OCI-LY1 (cell line): ENCODE data around the gene ADAMTSL1.

Experiments
- CTCF ChIP-seq: fragments of 200-600 bp; sonication (generic), shearing (Covaris generic); IDR thresholded peaks from 2 replicates; pipeline ENCODE4 v1.5.1; 2017; ENCODE audit warnings: mild to moderate bottlenecking, antibody characterized with exemption, low read length, moderate library complexity, mixed read lengths
- EZH2 ChIP-seq: fragments of 200-600 bp; sonication (generic), shearing (Covaris generic); IDR thresholded peaks from 2 replicates; pipeline ENCODE4 v1.8.0; 2017; ENCODE audit warnings: borderline replicate concordance, mixed run types, mild to moderate bottlenecking, antibody characterized with exemption, low read length, moderate library complexity, mixed read lengths

GRCh38 chr9:18451406-18451805 is 22.5 kb upstream of the ADAMTSL1 start:
- TF ChIP-seq CTCF (no peak), EZH2 (no peak)
